Measurements from ENCODE around the gene ZNF581. TPM values are rescaled to one million over a fixed set of nuclear protein-coding genes. Genes with fewer than 3 reads are reported as not detected.
A peak's percentile ranks its signal among the peaks of the same experiment; 100 is the strongest.

ZNF581 gene
- polyA plus RNA-seq, 1 of the 3 experiments (the other 2 are of a cell fraction): 24.7 TPM

DNA sequence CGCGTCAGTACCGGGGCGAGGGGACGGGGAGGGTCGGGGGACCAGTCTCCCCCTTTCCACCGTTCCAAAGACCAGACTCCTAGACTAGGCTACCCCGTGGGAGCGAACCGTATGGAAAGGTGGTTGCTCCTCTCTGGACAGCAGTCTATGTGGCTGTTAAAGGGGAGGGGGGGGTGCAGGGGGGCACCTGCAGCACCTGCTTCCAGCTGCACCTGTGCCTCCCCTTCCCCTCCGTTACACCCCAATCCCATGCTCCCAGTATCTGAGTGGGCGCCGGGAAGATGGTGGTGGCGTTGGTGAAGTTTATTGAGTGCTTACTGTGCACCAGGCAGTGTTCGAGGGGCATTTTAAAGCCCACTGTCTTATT lies 42.8 kb upstream of the ZNF581 start:
- CTCF ChIA-PET: interaction anchor here (1.2 to 1.8 kb wide), 4 partner anchors 32 to 460 kb away, joined by 3 to 5 read pairs (median 4); partner anchors contain the start of gene ZNF628
- Histone ChIP-seq H3F3A (replicated peaks; ENCODE audit: insufficient read depth) (peaks cover 26% of the 10 kb centered on the region), H3K4me3 (ENCODE audit: low read depth in 2 of 2, low read length in 1 of 2) (peak overlapping the region; percentile 67 to 91), H3K27me3 (ENCODE audit: insufficient read depth) (no peaks in the 10 kb centered on the region), H3K36me3 (replicated peaks in 1 of 2; ENCODE audit: control insufficient read depth in 1 of 2, insufficient read depth in 2 of 2, low read length in 1 of 2) (peaks cover 14% of the 10 kb centered on the region in 2 experiments), H3K4me2 (peak overlapping the region; percentile 94), H3K27ac (ENCODE audit: low read depth in 2 of 2, low read length in 1 of 2) (peak overlapping the region; percentile 98 to 99), H3K4me1 (ENCODE audit: control insufficient read depth in 1 of 2, insufficient read depth in 2 of 2, low read depth in 1 of 2, low read length in 1 of 2) (peaks cover 9 to 17% of the 10 kb centered on the region in 2 experiments; a peak in 3 of 4 replicates), H3K9me2 (no peaks in the 10 kb centered on the region), H3K9me3 (no peaks in the 10 kb centered on the region), H3K79me2 (ENCODE audit: insufficient read depth) (peaks cover 20% of the 10 kb centered on the region), H3K9ac (peak overlapping the region; percentile 99), H4K20me1 (ENCODE audit: insufficient read depth) (no peaks in the 10 kb centered on the region), H2AFZ (ENCODE audit: low read depth) (peak overlapping the region; percentile 32; the same call in 1 of the 2 replicates)
- TF ChIP-seq, protein P1, sequence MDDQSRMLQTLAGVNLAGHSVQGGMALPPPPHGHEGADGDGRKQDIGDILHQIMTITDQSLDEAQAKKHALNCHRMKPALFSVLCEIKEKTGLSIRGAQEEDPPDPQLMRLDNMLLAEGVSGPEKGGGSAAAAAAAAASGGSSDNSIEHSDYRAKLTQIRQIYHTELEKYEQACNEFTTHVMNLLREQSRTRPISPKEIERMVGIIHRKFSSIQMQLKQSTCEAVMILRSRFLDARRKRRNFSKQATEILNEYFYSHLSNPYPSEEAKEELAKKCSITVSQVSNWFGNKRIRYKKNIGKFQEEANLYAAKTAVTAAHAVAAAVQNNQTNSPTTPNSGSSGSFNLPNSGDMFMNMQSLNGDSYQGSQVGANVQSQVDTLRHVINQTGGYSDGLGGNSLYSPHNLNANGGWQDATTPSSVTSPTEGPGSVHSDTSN (IDR thresholded peaks at IDR 0.05): no peak
- TF ChIP-seq POLR2AphosphoS5 (IDR thresholded peaks at IDR 0.05; ENCODE audit: low read depth, low read length): peak; percentile 60; the same call in 1 of the 2 replicates
- POLR2A ChIA-PET: interaction anchor here (0.8 to 2.1 kb wide), 7 partner anchors 20 to 124 kb away, joined by 3 to 7 read pairs (median 4); partner anchors contain the start of genes NAT14, U2AF2, ZNF579 and ZNF628
- DNase-seq: no peak
- WGBS (ENCODE audit: low lambda C conversion rate): 12% methylated on average over 6 of the region's 15 CpGs

DNA sequence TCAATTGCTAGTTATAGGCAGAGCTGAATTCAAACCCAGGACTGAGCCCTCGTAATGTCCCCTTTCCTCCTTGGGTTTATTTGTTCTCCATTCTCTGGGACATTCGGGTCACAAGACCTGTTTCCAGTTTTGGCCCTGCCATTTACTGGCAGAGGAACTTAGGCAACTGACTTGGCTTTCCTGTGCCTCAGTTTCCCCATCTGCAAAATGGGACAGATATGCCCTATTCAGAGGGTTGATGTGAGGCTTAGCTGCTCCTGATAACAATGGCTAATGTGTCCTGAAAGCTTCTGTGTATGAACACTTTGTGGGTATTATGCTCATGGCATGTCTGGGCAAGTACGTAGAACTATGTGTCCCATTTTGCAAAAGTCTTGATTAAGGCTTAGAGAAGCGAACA lies 42.4 kb upstream of the ZNF581 start:
- peak overlapping the region; percentile 98 to 99; a peak in 3 of 4 replicates for H3K27ac ChIP-seq (ENCODE audit: low read depth in 2 of 2, low read length in 1 of 2)
- H2AFZ ChIP-seq (ENCODE audit: low read depth): no peak overlapping the region
- H3K27me3 ChIP-seq (ENCODE audit: insufficient read depth): no peaks in the 10 kb centered on the region
- DNase-seq: no peak
- no peaks in the 10 kb centered on the region for H3K9me3 ChIP-seq
- peak overlapping the region; percentile 94 for H3K4me2 ChIP-seq
- H3K4me3 ChIP-seq (ENCODE audit: low read depth in 2 of 2, low read length in 1 of 2): peak overlapping the region; percentile 67 to 91
- H3K9me2 ChIP-seq: no peaks in the 10 kb centered on the region
- TF ChIP-seq MXI1 (IDR thresholded peaks at IDR 0.05; ENCODE audit: low read depth, low read length): no peak
- peaks cover 9 to 17% of the 10 kb centered on the region in 2 experiments; a peak in 3 of 4 replicates for H3K4me1 ChIP-seq (ENCODE audit: control insufficient read depth in 1 of 2, insufficient read depth in 2 of 2, low read depth in 1 of 2, low read length in 1 of 2)
- H3K79me2 ChIP-seq (ENCODE audit: insufficient read depth): peaks cover 24% of the 10 kb centered on the region
- POLR2A ChIA-PET: interaction anchor here (0.8 to 2.1 kb wide), 3 partner anchors 20 to 124 kb away, joined by 3 to 7 read pairs (median 4); partner anchors contain the start of genes NAT14, ZNF579 and ZNF628
- H4K20me1 ChIP-seq (ENCODE audit: insufficient read depth): no peaks in the 10 kb centered on the region
- CTCF ChIA-PET: interaction anchor here (1.2 to 1.8 kb wide), 3 partner anchors 31 to 460 kb away, joined by 3 to 5 read pairs (median 4); no protein-coding TSS in a partner anchor
- H3K36me3 ChIP-seq (replicated peaks in 1 of 2; ENCODE audit: control insufficient read depth in 1 of 2, insufficient read depth in 2 of 2, low read length in 1 of 2): peaks cover 10 to 12% of the 10 kb centered on the region in 2 experiments
- WGBS (ENCODE audit: low lambda C conversion rate): 86% methylated on average over 4 of the region's 4 CpGs
- peak overlapping the region; percentile 99; the same call in 1 of the 2 replicates for H3K9ac ChIP-seq
- peaks cover 30% of the 10 kb centered on the region for H3F3A ChIP-seq (replicated peaks; ENCODE audit: insufficient read depth)

DNA sequence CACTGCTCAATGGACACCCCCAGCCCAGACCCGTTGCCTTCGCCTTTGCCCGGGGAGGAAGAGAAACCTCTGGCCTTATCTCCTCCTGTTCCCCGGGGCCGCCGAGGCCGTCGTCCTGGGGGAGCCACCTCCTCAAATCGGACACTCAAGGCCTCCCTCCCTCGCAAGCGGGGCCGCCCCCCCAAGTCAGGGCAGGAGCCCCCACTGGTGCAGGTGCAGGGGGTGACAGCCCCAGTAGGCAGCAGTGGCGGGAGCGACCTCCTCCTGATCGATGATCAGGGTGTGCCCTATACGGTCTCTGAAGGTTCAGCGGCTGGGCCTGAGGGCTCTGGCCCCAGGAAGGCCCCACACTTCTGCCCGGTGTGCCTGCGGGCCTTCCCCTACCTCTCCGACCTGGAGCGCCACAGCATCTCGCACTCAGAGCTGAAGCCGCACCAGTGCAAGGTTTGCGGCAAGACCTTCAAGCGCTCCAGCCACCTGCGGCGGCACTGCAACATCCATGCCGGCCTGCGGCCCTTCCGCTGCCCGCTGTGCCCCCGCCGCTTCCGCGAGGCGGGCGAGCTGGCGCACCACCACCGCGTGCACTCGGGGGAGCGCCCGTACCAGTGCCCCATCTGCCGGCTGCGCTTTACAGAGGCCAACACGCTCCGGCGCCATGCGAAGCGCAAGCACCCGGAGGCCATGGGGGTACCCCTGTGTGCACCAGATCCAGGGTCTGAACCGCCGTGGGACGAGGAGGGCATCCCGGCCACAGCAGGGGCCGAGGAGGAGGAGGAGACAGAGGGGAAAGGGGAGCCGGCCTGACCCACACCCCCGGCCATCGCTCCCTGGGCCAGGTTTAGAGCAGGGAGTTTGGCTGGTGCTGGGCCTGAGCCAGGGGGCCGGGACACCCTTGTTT lies 41.1 kb upstream of the ZNF581 start:
- CTCF ChIA-PET: interaction anchor here (1.8 kb wide), 1 partner anchor 461 kb away, joined by 5 read pairs; no protein-coding TSS in a partner anchor
- peaks cover 30% of the 10 kb centered on the region for H3F3A ChIP-seq (replicated peaks; ENCODE audit: insufficient read depth)
- no peak overlapping the region for H3K4me2 ChIP-seq
- no peaks in the 10 kb centered on the region for H3K9me2 ChIP-seq
- H3K27ac ChIP-seq (ENCODE audit: low read depth in 2 of 2, low read length in 1 of 2): peak overlapping the region in 1 of 2 experiments; percentile 98; a peak in 1 of 4 replicates
- no peak overlapping the region for H3K9ac ChIP-seq
- H4K20me1 ChIP-seq (ENCODE audit: insufficient read depth): peaks cover 8% of the 10 kb centered on the region; the same call in 1 of the 2 replicates
- no peaks in the 10 kb centered on the region for H3K9me3 ChIP-seq
- H3K27me3 ChIP-seq (ENCODE audit: insufficient read depth): no peaks in the 10 kb centered on the region
- 98% methylated on average over 44 of the region's 60 CpGs for WGBS (ENCODE audit: low lambda C conversion rate)
- peaks cover 9 to 24% of the 10 kb centered on the region in 2 experiments; a peak in 3 of 4 replicates for H3K4me1 ChIP-seq (ENCODE audit: control insufficient read depth in 1 of 2, insufficient read depth in 2 of 2, low read depth in 1 of 2, low read length in 1 of 2)
- no peak for TF ChIP-seq EP300 (IDR thresholded peaks at IDR 0.05; ENCODE audit: borderline replicate concordance in 1 of 2, low read depth in 1 of 2, low read length in 1 of 2)
- no peak for TF ChIP-seq NRF1 (IDR thresholded peaks at IDR 0.05; ENCODE audit: low read depth, low read length)
- TF ChIP-seq, protein P2, sequence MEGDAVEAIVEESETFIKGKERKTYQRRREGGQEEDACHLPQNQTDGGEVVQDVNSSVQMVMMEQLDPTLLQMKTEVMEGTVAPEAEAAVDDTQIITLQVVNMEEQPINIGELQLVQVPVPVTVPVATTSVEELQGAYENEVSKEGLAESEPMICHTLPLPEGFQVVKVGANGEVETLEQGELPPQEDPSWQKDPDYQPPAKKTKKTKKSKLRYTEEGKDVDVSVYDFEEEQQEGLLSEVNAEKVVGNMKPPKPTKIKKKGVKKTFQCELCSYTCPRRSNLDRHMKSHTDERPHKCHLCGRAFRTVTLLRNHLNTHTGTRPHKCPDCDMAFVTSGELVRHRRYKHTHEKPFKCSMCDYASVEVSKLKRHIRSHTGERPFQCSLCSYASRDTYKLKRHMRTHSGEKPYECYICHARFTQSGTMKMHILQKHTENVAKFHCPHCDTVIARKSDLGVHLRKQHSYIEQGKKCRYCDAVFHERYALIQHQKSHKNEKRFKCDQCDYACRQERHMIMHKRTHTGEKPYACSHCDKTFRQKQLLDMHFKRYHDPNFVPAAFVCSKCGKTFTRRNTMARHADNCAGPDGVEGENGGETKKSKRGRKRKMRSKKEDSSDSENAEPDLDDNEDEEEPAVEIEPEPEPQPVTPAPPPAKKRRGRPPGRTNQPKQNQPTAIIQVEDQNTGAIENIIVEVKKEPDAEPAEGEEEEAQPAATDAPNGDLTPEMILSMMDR (IDR thresholded peaks at IDR 0.05): no peak
- no peak for TF ChIP-seq TAF1 (IDR thresholded peaks at IDR 0.05; ENCODE audit: borderline replicate concordance, low read depth, low read length)
- no peak for TF ChIP-seq FOSL2 (IDR thresholded peaks at IDR 0.05; ENCODE audit: borderline replicate concordance, low read depth)
- TF ChIP-seq EZH2phosphoT487 (IDR thresholded peaks at IDR 0.05; ENCODE audit: borderline replicate concordance, low read depth): no peak
- TF ChIP-seq TCF12 (IDR thresholded peaks at IDR 0.05): no peak
- no peak for TF ChIP-seq GATA2 (CRISPR knock-in tag; IDR thresholded peaks at IDR 0.05)
- peaks cover 36% of the 10 kb centered on the region for H3K79me2 ChIP-seq (ENCODE audit: insufficient read depth)
- H2AFZ ChIP-seq (ENCODE audit: low read depth): no peak overlapping the region
- POLR2A ChIA-PET: no interaction called here
- DNase-seq: no peak
- no peak overlapping the region for H3K4me3 ChIP-seq (ENCODE audit: low read depth in 2 of 2, low read length in 1 of 2)
- peaks cover 0 to 2% of the 10 kb centered on the region in 2 experiments for H3K36me3 ChIP-seq (replicated peaks in 1 of 2; ENCODE audit: control insufficient read depth in 1 of 2, insufficient read depth in 2 of 2, low read length in 1 of 2)

Measured in SK-N-SH (cell line).